OCI-LY1 (cell line): ENCODE measurements around the gene CDKN2AIPNL.

Experiments
- H2AFZ ChIP-seq: fragments of 200-600 bp; sonication (generic), shearing (Covaris generic); 2 replicates; pipeline ENCODE4 v1.6.0; 2014; ENCODE audit warnings: antibody characterized with exemption, mild to moderate bottlenecking, low read length
- H3F3A ChIP-seq: fragments of 200-600 bp; sonication (generic), shearing (Covaris generic); 2 replicates; pipeline ENCODE4 v1.6.0; 2014; ENCODE audit warnings: mild to moderate bottlenecking, antibody characterized with exemption, low read length, moderate library complexity; ENCODE audit not compliant: insufficient read depth
- H3K27ac ChIP-seq: fragments of 200-600 bp; sonication (generic); 2 replicates; pipeline ENCODE4 v1.5.1; 2014; ENCODE audit warnings: low read length, mixed run types, mild to moderate bottlenecking, low read depth; ENCODE audit not compliant: poor library complexity, severe bottlenecking
- H3K27me3 ChIP-seq: fragments of 200-600 bp; sonication (generic); 2 replicates; pipeline ENCODE4 v1.6.0; 2014; ENCODE audit warnings: antibody characterized with exemption, mild to moderate bottlenecking, low read length, moderate library complexity; ENCODE audit not compliant: insufficient read depth
- H3K36me3 ChIP-seq: fragments of 200-600 bp; sonication (generic); 2 replicates; pipeline ENCODE4 v1.6.1; 2014; ENCODE audit warnings: mild to moderate bottlenecking, antibody characterized with exemption, low read length, moderate library complexity, mixed read lengths; ENCODE audit not compliant: insufficient read depth
- H3K4me1 ChIP-seq: fragments of 200-600 bp; sonication (generic); 2 replicates; pipeline ENCODE4 v1.5.1; 2014; ENCODE audit warnings: mild to moderate bottlenecking, low read length, moderate library complexity; ENCODE audit not compliant: insufficient read depth, severe bottlenecking
- H3K4me2 ChIP-seq: fragments of 200-600 bp; sonication (generic), shearing (Covaris generic); 2 replicates; pipeline ENCODE4 v1.6.1; 2014; ENCODE audit warnings: low read length
- H3K4me3 ChIP-seq: fragments of 200-600 bp; sonication (generic); 2 replicates; pipeline ENCODE4 v1.5.1; 2014; ENCODE audit warnings: low read length, low read depth, mild to moderate bottlenecking, mixed read lengths; ENCODE audit not compliant: poor library complexity, severe bottlenecking
- H3K79me2 ChIP-seq: fragments of 200-600 bp; shearing (Covaris generic); 2 replicates; pipeline ENCODE4 v1.6.1; 2016; ENCODE audit warnings: mixed run types, low read length, mixed read lengths; ENCODE audit not compliant: insufficient read depth
- H3K9ac ChIP-seq: fragments of 200-600 bp; sonication (generic), shearing (Covaris generic); 2 replicates; pipeline ENCODE4 v1.6.1; 2014; ENCODE audit warnings: mild to moderate bottlenecking, low read length, mixed read lengths
- H3K9me2 ChIP-seq: fragments of 200-600 bp; sonication (generic), shearing (Covaris generic); 2 replicates; pipeline ENCODE4 v1.6.1; 2014; ENCODE audit warnings: low read depth, mild to moderate bottlenecking, low read length, mixed read lengths
- H3K9me3 ChIP-seq: fragments of 200-600 bp; shearing (Covaris generic); 2 replicates; pipeline ENCODE4 v1.6.1; 2014; ENCODE audit warnings: low read length, mixed read lengths
- H4K20me1 ChIP-seq: fragments of 200-600 bp; sonication (generic), shearing (Covaris generic); 2 replicates; pipeline ENCODE4 v1.6.0; 2016; ENCODE audit warnings: mild to moderate bottlenecking, low read length; ENCODE audit not compliant: insufficient read depth
- CTCF ChIP-seq: fragments of 200-600 bp; sonication (generic), shearing (Covaris generic); IDR thresholded peaks from 2 replicates; pipeline ENCODE4 v1.5.1; 2017; ENCODE audit warnings: mild to moderate bottlenecking, antibody characterized with exemption, low read length, moderate library complexity, mixed read lengths
- EZH2 ChIP-seq: fragments of 200-600 bp; sonication (generic), shearing (Covaris generic); IDR thresholded peaks from 2 replicates; pipeline ENCODE4 v1.8.0; 2017; ENCODE audit warnings: borderline replicate concordance, mixed run types, mild to moderate bottlenecking, antibody characterized with exemption, low read length, moderate library complexity, mixed read lengths

Gene CDKN2AIPNL

GRCh38 chr5:134459010-134459403, 47.3 kb upstream of the CDKN2AIPNL start:
- no peaks in the 10 kb centered on the region for H3F3A ChIP-seq
- H3K9me2 ChIP-seq = no peaks in the 10 kb centered on the region
- no peaks in the 10 kb centered on the region for H3K4me1 ChIP-seq
- TF ChIP-seq EZH2 = no peak
- no peak for TF ChIP-seq CTCF
- H3K79me2 ChIP-seq = no peaks in the 10 kb centered on the region
- H3K36me3 ChIP-seq = no peaks in the 10 kb centered on the region
- H3K4me3 ChIP-seq = no peak overlapping the region
- H4K20me1 ChIP-seq = no peaks in the 10 kb centered on the region
- no peak overlapping the region for H3K4me2 ChIP-seq
- no peaks in the 10 kb centered on the region for H3K27me3 ChIP-seq
- H2AFZ ChIP-seq = no peak overlapping the region
- H3K9ac ChIP-seq = no peak overlapping the region
- H3K27ac ChIP-seq = no peak overlapping the region
- H3K9me3 ChIP-seq = no peaks in the 10 kb centered on the region

- Histone ChIP-seq H3K4me1 (no peaks in the 10 kb centered on the region), H3F3A (no peaks in the 10 kb centered on the region), H3K4me3 (no peak overlapping the region), H3K9me2 (no peaks in the 10 kb centered on the region), H3K4me2 (no peak overlapping the region), H3K9me3 (no peaks in the 10 kb centered on the region), H4K20me1 (no peaks in the 10 kb centered on the region), H3K27me3 (no peaks in the 10 kb centered on the region), H3K36me3 (no peaks in the 10 kb centered on the region), H3K79me2 (no peaks in the 10 kb centered on the region), H3K9ac (no peak overlapping the region), H2AFZ (no peak overlapping the region), H3K27ac (no peak overlapping the region)
- no peak for TF ChIP-seq CTCF
- no peak for TF ChIP-seq EZH2
Observed at GRCh38 chr5:134458234-134459009, 46.7 kb upstream of the CDKN2AIPNL start.

GRCh38 chr5:134457801-134458200, 46.1 kb upstream of the CDKN2AIPNL start:
- Histone ChIP-seq H2AFZ (no peak overlapping the region), H3K9ac (no peak overlapping the region), H3K4me2 (no peak overlapping the region), H3F3A (no peaks in the 10 kb centered on the region), H3K4me1 (no peaks in the 10 kb centered on the region), H3K27ac (no peak overlapping the region), H3K79me2 (no peaks in the 10 kb centered on the region), H3K36me3 (no peaks in the 10 kb centered on the region), H3K27me3 (no peaks in the 10 kb centered on the region), H4K20me1 (no peaks in the 10 kb centered on the region), H3K9me2 (no peaks in the 10 kb centered on the region), H3K9me3 (no peaks in the 10 kb centered on the region), H3K4me3 (no peak overlapping the region)
- TF ChIP-seq CTCF (no peak), EZH2 (no peak)
